HL-60 (cell line): ENCODE data around the gene LCTL.
A peak's percentile ranks its signal among the peaks of the same experiment; 100 is the strongest.

Source experiments
- DNase-seq, 2 experiments: peaks; one replicate each; pipeline ENCODE4 v3.0.0-alpha.2; 2010 to 2020; ENCODE audit warnings: low read depth in 1 of 2, low spot score in 1 of 2
- H3K27ac ChIP-seq: fragments of 250-450 bp; sonication (Bioruptor Pico); replicated peaks from 2 replicates; pipeline ENCODE4 v1.5.1; 2020; ENCODE audit warnings: mild to moderate bottlenecking, moderate library complexity
- H3K27me3 ChIP-seq: fragments of 250-450 bp; sonication (Bioruptor Pico); 2 replicates; pipeline ENCODE4 v1.5.1; 2021; ENCODE audit warnings: mild to moderate bottlenecking, moderate library complexity; ENCODE audit not compliant: insufficient read depth, poor library complexity, severe bottlenecking
- H3K4me3 ChIP-seq: replicated peaks from 2 replicates; pipeline ENCODE4 v1.5.1; 2011; ENCODE audit warnings: mild to moderate bottlenecking, control low read depth, low read length; ENCODE audit not compliant: insufficient read depth
- CTCF ChIP-seq: IDR thresholded peaks from one replicate; pipeline ENCODE4 v1.5.1; 2011; ENCODE audit warnings: low read length, control low read depth, inconsistent platforms; ENCODE audit not compliant: insufficient read depth
- GABPA ChIP-seq: IDR thresholded peaks from 2 replicates; pipeline ENCODE4 v1.6.1; 2012; ENCODE audit warnings: low read depth
- POLR2AphosphoS5 ChIP-seq: IDR thresholded peaks from 2 replicates; pipeline ENCODE4 v1.6.1; 2012; ENCODE audit warnings: low read depth
- REST ChIP-seq: IDR thresholded peaks from 2 replicates; pipeline ENCODE4 v1.6.1; 2012; ENCODE audit warnings: low read depth; ENCODE audit not compliant: insufficient replicate concordance
- SPI1 ChIP-seq: IDR thresholded peaks from 2 replicates; pipeline ENCODE4 v1.6.1; 2012; ENCODE audit warnings: low read depth, mild to moderate bottlenecking, borderline replicate concordance

The LCTL gene

GRCh38 chr15:66593219-66593780 is 27.5 kb upstream of the LCTL start:
- H3K27ac ChIP-seq: no peak overlapping the region
- no peak for TF ChIP-seq REST
- no peak for TF ChIP-seq GABPA
- no peak for TF ChIP-seq CTCF
- no peak for TF ChIP-seq SPI1
- no peak for TF ChIP-seq POLR2AphosphoS5

GRCh38 chr15:66592505-66593218 is 26.9 kb upstream of the LCTL start:
- no peak for TF ChIP-seq GABPA
- TF ChIP-seq SPI1: no peak
- no peak for TF ChIP-seq REST
- TF ChIP-seq CTCF: no peak
- no peak for TF ChIP-seq POLR2AphosphoS5
- no peak for DNase-seq
- Histone ChIP-seq H3K27ac (no peak overlapping the region), H3K27me3 (no peaks in the 10 kb centered on the region), H3K4me3 (no peak overlapping the region)

More at GRCh38 chr15:66593219-66593780, 27.5 kb upstream of the LCTL start:
- no peak overlapping the region for H3K4me3 ChIP-seq
- DNase-seq: no peak
- H3K27me3 ChIP-seq: no peaks in the 10 kb centered on the region

- Histone ChIP-seq H3K4me3 (no peak overlapping the region), H3K27me3 (no peaks in the 10 kb centered on the region), H3K27ac (no peak overlapping the region; the same call in 1 of the 2 replicates)
- peak in 1 of 2 experiments; percentile 58 for DNase-seq
- TF ChIP-seq CTCF (no peak), GABPA (no peak), SPI1 (no peak), POLR2AphosphoS5 (no peak), REST (no peak)
These were observed 25.6 kb upstream of the LCTL start for GRCh38 chr15:66591322-66591862.
